Hepatic stellate cell (primary cell): Measurements from ENCODE around the gene GCAT.
A peak's percentile ranks its signal among the peaks of the same experiment; 100 is the strongest.

Source experiments
- DNase-seq: peaks from one replicate; pipeline ENCODE4 v3.0.0; 2011; ENCODE audit warnings: low spot score

The GCAT gene

DNA sequence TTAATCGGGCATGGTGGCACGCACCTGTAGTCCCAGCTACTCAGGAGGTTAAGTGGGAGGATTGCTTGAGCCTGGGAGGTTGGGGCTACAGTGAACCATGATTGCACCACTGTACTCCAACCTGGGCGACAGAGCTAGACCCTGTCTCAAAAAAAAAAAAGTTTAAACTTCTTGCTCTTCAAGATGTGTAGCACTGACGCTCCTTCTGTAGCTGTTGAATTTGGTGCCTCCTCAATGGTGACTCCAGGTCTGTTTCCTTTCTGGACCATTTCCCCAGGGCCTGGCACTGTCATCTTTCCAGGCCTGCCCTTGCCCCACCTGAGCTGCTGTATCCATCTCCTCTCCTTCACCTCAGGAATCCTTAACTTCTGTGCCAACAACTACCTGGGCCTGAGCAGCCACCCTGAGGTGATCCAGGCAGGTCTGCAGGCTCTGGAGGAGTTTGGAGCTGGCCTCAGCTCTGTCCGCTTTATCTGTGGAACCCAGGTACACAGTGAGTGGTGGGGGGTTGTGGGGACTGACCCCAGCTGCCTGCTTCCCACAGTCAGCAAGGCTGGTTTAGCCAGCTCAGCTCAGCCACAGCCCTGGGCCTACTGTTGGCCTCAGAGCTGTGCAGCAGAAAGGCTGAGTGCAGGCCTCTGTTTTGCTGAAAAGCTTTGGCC, 2.1 kb downstream of the GCAT start:
- DNase-seq = no peak

- DNase-seq = no peak
Measured at GRCh38 chr22:37811867-37812266, 4.1 kb downstream of the GCAT start.

DNA sequence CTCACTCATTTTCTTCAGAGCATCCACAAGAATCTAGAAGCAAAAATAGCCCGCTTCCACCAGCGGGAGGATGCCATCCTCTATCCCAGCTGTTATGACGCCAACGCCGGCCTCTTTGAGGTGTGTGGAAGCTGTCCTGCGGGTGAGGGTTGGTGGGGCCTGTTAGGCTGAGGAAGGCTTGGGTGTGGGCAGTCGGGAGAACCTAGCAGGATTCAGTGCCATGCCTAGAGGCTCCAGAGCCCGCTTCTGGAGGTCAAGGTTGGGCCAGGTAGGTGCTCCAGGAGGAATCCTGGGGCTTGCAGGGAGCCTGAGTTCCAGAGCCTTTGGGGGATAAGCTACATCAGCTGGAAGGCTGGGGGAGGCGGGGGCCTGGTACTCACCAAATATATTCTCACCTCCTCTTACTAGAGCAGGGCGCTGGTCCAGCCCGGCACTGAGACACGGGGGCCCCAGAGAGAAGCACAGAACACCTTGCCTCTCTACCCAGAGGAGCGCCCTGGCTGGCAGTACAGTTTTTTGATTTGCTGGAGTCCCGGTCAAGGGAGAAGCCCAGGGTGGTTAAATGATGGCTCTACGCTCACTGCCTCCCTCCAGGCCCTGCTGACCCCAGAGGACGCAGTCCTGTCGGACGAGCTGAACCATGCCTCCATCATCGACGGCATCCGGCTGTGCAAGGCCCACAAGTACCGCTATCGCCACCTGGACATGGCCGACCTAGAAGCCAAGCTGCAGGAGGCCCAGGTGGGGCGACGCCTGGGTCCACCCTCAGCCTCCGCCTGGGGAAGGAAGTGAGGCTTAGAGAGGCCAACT, 5.3 kb downstream of the GCAT start:
- DNase-seq = no peak

DNA sequence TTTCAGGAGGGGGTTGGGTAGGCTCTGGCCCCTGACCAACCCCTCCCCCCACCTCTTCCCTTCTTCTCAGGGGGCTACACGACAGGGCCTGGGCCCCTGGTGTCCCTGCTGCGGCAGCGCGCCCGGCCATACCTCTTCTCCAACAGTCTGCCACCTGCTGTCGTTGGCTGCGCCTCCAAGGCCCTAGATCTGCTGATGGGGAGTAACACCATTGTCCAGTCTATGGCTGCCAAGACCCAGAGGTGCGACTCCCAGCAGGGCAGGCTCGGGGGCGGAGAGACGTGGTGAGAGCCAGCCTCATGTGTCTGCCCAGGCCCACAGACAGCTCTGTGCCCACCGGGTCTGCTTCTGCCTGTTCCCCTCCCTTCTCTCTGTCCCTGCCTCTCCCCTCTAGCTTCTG, 7.9 kb downstream of the GCAT start:
- DNase-seq = no peak

DNA sequence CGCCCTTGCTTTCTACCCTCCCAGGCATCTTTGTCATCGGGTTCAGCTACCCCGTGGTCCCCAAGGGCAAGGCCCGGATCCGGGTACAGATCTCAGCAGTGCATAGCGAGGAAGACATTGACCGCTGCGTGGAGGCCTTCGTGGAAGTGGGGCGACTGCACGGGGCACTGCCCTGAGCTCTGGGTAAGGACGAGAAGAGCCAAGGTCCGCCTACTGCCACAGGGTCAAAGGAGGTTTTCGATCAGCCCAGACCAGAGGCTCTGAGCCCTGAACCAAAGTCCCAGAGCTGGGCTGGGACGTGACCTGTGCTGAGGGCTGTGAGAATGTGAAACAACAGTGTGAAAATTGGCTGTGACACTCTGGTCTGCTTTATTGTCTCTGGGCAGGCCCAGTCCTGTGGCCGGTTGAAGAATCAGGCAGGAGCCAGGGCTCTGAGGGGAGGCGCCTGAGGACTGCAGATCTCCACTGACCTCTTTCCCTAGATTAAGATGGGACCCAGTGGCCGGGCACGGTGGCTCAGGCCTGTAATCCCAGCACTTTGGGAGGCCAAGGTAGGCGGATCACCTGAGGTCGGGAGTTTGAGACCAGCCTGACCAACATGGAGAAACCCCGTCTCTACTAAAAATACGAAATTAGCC, 8.9 kb downstream of the GCAT start:
- DNase-seq = no peak

DNA sequence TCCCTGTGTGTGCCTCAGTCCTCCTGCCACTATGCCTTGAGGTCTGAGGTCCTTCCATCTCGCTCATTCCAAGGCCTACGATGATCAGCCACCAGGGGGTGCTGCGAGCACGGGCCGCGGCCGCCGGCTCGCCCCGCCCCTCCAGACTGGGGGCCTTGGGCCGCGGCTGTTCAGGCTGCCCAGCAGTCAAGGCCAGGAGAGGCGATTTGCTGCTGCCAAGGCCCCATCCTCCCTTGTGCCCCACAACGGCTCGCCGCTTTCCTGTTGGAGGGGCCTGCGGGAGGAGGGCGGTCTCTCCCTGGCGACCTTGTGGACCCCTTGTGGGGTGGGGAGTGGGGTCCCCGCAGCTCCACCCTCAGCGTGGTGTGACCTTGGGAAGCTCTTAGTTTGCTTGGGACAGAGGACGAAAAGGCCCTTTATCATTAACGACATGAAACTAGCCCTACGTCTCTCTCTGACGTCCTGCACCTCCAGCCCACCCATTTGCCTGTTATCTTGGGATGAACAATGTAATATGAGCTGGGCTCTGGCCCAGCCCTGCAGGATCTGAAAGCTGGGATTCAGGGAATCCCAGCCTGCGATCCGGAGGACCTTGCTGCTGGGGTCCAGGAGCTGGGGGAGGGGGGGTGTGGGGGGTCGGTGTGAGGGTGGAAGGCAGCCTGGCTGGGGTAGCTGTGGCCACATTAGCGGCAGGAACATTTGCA, 10.1 kb downstream of the GCAT start:
- DNase-seq = peak; percentile 93

DNA sequence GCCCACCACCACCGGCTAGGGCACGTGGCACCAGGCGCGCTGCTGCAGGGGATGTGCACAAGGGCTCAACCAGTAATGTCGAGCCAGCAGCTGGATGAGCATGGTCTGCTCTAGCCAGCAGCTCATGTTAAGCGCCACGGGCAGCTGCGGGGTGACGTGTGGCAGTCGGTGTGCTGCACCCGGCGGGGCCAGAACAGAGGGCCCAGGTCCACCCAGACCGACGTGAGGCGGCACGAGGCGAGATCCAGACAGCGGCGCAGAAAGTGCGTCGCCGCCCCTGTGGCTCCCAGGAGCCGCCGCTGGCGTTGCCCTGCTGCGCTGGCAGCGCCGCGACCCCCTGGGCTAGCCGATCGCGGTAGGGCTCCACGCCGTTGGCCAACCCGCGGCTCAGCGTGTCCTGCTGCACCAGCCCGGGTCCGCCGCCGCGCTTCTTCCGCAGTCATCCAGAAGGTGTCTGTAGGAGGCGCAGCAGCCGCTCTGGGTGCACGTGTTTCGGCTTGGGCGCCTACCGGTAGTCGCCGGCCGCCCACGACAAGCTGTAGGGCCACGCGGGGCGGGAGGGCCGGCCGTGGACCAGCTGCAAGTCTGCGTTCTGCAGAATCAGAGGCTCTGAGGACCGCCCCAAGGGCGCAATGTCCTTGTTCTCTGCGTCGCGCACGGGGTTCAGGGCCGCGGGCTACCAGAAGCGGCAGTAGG, 10.8 kb downstream of the GCAT start:
- peak; percentile 81 for DNase-seq

GRCh38 chr22:37819105-37819433, 11.3 kb downstream of the GCAT start:
- DNase-seq = no peak

GRCh38 chr22:37820350-37820749, 12.6 kb downstream of the GCAT start:
- no peak for DNase-seq

DNA sequence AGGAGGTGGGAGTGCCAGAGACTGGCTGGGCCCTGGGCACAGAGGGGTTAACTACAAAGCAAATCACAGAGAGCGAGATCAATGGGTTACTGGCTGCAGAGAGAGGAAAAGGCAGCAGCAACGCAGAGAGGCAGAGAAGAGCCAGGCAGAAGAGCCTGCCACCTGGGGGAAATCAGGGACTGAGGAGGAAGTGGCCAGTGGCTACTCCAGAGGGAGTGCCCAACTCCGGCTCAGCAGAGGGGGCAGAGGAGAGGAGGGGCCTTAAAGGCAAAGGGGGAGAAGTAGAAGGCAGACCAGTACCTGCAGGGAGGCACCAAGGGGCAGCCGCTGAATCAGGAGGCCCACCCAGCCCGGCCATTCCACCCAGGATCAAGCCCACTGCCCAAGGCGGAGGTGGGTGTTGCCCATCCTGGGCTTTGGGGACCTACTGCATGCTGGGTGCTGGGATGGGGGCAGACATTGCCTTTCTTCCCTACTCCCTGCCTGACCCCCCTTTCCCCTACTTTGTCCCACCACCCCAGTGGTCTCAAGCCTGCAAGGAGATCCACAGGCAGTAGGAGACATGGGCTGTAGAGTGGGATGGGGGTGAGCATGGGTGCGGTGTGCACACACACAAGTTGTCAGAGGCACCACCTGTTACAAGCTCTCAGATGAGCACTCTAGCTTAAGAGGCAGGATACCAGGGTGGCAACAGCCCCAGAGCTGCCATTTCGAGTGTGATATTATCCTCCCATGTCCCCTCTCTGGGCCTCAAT, 14.5 kb downstream of the GCAT start:
- no peak for DNase-seq

DNA sequence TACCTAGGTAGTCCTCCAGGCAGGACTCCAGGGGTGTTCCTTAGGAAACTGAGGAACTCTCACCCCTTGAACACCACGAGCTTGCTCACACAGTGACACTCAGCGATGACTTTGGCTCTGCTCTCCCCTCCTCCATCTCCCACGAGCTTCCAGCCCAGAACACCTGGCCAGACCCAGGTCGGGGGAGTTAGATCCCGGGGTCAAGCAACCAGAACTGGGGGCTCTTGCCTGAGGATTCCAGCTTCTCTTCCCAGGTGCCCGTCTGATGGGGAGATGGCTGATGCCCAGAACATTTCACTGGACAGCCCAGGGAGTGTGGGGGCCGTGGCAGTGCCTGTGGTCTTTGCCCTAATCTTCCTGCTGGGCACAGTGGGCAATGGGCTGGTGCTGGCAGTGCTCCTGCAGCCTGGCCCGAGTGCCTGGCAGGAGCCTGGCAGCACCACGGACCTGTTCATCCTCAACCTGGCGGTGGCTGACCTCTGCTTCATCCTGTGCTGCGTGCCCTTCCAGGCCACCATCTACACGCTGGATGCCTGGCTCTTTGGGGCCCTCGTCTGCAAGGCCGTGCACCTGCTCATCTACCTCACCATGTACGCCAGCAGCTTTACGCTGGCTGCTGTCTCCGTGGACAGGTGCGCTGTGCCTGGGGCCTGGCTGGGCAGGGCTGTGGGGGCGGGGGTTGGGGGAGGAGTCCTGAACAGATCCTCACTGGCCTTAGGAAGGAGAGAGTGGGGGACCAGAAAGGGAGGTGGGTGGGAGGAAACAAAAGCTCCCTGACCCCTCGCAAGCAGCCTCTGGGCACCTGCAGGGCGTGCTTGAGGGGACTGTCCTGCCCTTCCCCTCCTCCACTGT, 15.6 kb downstream of the GCAT start, which contains the start of gene GALR3:
TSS of gene GALR3 (plus strand) at position 249 of the 852 bp plus-strand sequence. CDS start at position 274, 25 bp downstream.
- DNase-seq = no peak

- DNase-seq = no peak
Measured at GRCh38 chr22:37824674-37825641, 17.2 kb downstream of the GCAT start.

DNA sequence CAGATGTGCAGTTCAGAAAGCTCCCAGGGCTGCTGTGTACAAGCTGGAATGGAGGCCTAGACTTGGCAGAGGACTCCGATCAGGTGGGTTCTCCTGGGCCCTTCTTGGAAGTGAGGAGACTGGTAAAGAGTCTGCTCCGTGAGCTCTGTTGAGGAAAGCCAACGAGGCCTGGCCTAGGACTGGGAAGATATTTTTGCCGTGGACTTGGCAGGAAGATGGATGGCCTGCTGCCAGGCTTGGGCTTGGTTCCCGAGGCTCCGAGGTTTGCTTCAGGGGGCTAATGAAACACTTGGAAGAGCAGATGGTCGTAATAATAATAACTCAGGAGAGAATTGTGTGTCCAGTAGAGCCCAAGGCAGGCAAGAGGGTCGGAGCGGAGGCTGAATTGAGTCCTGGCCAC, 19.3 kb downstream of the GCAT start:
- no peak for DNase-seq

DNA sequence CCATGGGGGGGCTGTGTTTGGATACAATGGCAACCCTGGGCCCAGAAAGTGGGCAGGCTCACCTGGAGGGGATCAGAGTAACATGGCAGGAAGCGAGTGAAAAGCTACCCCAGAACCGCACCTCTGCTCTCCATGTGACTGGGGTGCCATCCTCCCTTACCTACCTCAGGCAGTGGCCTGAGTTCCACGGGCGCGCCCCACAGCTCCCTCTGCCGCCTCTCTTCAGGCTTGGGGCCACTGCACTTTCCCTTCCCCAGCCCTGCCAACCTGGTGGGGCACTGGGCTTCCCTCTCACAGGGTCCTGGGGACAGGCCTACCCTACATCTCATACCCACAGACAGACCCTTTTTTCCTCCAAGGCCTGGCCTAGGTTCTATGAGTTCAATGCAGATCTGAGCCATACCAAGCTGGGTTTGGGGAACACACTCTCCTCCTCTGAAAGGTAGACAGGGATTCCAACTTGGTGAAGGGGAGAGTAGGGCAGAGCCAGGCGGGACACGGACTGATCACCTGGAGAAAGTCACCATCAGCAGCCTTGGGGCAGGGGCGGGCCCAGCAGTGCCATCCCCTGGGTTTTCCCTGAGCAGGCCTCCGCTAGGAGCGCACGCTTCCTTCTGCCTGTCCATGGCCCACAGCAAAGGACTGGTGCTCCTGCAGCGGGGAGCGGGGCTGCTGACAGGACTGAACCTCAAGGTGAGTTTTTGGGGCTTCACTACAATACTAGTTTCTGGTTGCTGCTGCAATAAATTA, 22.5 kb downstream of the GCAT start:
- no peak for DNase-seq

DNA sequence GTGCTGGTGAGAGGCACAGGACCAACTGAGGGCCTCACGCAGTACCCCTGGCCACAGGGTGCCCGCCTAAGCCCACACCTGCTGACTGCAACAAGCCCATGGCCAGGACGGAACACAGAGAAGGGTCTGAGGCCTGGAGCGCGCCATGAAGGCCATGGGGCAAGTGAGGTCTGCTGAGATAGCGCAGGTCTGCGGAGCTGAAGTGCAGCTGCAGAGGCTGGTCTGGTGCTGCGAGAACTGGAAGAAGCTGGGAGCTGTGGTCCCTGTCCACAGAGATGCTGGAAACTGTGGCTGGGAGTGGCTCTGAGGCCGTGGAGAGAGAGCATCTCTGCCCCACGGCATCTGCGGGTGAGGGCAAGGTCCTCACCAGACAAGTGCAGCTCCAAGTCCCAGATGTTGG, 23.7 kb downstream of the GCAT start:
- DNase-seq = no peak

- DNase-seq = no peak
Measured at GRCh38 chr22:37832022-37832857, 24.5 kb downstream of the GCAT start.

DNA sequence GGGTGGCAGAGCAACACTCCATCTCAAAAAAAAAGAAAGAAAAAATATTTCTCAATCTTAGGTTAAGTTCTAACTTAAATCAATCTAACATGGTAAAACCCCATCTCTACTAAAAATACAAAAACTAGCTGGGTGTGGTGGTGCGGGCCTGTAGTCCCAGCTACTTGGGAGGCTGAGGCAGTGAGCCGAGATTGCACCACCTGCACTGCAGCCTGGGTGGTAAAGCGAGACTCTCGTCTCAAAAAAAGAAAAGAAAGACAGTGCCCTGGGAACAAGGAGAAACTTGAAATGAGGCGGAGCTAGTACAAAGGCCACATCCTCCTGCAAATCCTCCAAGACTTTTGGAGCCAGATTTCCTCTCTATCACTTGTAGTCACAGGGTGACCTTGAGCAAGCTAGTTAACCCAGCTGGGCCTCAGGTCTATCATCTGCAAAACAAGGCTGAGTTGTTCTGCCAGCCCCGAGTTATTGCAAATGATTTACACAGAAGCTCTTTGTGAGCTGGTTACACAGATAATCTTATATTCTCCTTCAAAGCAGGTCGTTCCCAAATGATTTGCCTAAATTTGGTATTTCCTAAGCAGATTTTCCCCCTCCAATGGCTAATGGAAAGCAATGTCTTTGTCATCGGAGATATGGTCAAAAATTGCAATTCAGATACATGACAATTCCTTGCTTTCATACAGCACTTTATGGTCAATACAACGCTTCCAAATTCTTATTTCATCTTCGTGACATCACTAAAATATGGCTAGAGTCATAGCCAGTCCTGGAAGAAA, 34.5 kb downstream of the GCAT start:
- DNase-seq = no peak
